Common myeloid progenitor, CD34-positive (primary cell): Measurements from ENCODE around the gene PPP1R26.

Experiments
- CTCF ChIA-PET: fragments of 350-600 bp; sonication (Branson Sonifier 250); formaldehyde crosslinking; loops from one replicate; lab custom pipeline; 2021; ENCODE audit warnings: antibody characterized with exemption; lab: Charles Lee
- POLR2A ChIA-PET: fragments of 350-600 bp; sonication (Branson Sonifier 250); formaldehyde crosslinking; loops from one replicate; lab custom pipeline; 2021; ENCODE audit warnings: antibody characterized with exemption; lab: Charles Lee
- DNase-seq, 3 donors: peaks; one replicate each; pipeline versions ENCODE4 v3.0.0 to v3.0.0-alpha.2; 2013
- H3K27ac ChIP-seq, 2 experiments: 1 replicate in 1 of 2; 2 replicates in 1 of 2; pipeline ENCODE4 v1.7.0; 2013; ENCODE audit warnings: inconsistent platforms in 2 of 2, low read length in 2 of 2, mild to moderate bottlenecking in 2 of 2, low read depth in 1 of 2, moderate library complexity in 1 of 2; ENCODE audit not compliant: severe bottlenecking in 2 of 2, insufficient read depth in 1 of 2, poor library complexity in 1 of 2
- H3K27me3 ChIP-seq, 5 experiments: replicated peaks in 2 of 5; 1 replicate in 3 of 5; 2 replicates in 2 of 5; pipeline versions ENCODE4 v1.6.1 to v1.7.0; 2013; ENCODE audit warnings: low read length in 4 of 5, mild to moderate bottlenecking in 2 of 5, moderate library complexity in 2 of 5, inconsistent platforms in 1 of 5; ENCODE audit not compliant: insufficient read depth in 5 of 5, control insufficient read depth in 4 of 5
- H3K36me3 ChIP-seq, 4 experiments: 1 replicate in 2 of 4; 2 replicates in 2 of 4; pipeline versions ENCODE4 v1.6.1 to v1.7.0; 2013; ENCODE audit warnings: low read length in 3 of 4, control low read depth in 1 of 4, mild to moderate bottlenecking in 1 of 4; ENCODE audit not compliant: control insufficient read depth in 4 of 4, insufficient read depth in 4 of 4
- H3K4me1 ChIP-seq, 4 experiments: 1 replicate in 3 of 4; 2 replicates in 1 of 4; pipeline versions ENCODE4 v1.6.1 to v1.7.1; 2013; ENCODE audit warnings: low read length in 3 of 4, mild to moderate bottlenecking in 3 of 4, control low read depth in 1 of 4, inconsistent platforms in 1 of 4, moderate library complexity in 1 of 4; ENCODE audit not compliant: control insufficient read depth in 4 of 4, insufficient read depth in 4 of 4; ENCODE audit errors: control extremely low read depth in 1 of 4
- H3K4me3 ChIP-seq, 7 experiments: 1 replicate in 4 of 7; 2 replicates in 3 of 7; pipeline versions ENCODE4 v1.5.1 to v1.7.0; 2013; ENCODE audit warnings: mild to moderate bottlenecking in 7 of 7, low read length in 6 of 7, moderate library complexity in 6 of 7, inconsistent platforms in 2 of 7, low read depth in 2 of 7, control low read depth in 1 of 7; ENCODE audit not compliant: insufficient read depth in 4 of 7, control insufficient read depth in 1 of 7; ENCODE audit errors: extremely low read depth in 1 of 7
- H3K9me3 ChIP-seq, 5 experiments: 1 replicate in 4 of 5; 2 replicates in 1 of 5; pipeline versions ENCODE4 v1.6.1 to v1.7.1; 2013; ENCODE audit warnings: low read length in 4 of 5, mild to moderate bottlenecking in 2 of 5, inconsistent platforms in 1 of 5, low read depth in 1 of 5, moderate library complexity in 1 of 5; ENCODE audit not compliant: control insufficient read depth in 4 of 5, insufficient read depth in 2 of 5; ENCODE audit errors: control extremely low read depth in 1 of 5
- WGBS: methylation state at CpG from one replicate; pipeline ENCODE4 v1.1.5; 2013; ENCODE audit not compliant: insufficient coverage; 5-methylcytosine and 5-hydroxymethylcytosine counted together

The PPP1R26 gene

DNA sequence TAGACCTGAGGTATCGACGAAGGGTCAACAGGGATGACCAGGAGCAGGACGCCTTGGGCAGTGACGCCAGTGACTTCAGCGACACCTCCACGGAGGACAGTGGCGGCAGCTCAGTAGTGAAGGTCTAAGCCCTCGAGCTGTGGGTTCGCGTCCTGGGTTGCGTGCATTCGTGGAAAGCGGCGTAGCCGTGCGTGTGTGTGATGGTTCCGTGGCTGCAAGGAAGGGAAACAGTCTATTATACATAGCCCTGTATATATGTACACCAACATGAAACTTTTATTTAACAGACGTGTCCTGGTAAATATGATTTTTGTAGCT is 8.4 kb downstream of the PPP1R26 start:
- POLR2A ChIA-PET, result no interaction called here
- H3K4me3 ChIP-seq, result no peak overlapping the region

GRCh38 chr9:135488527-135488926 is 8.9 kb downstream of the PPP1R26 start:
- H3K9me3 ChIP-seq, result no peaks in the 10 kb centered on the region
- H3K4me1 ChIP-seq, result no peaks in the 10 kb centered on the region
- H3K36me3 ChIP-seq, result peaks cover 4 to 51% (median 30%) of the 10 kb centered on the region in 4 experiments
- ChIA-PET POLR2A (no interaction called here), CTCF (interaction anchor here (1.3 kb wide), 1 partner anchor 14 kb away, joined by 4 read pairs; no protein-coding TSS in a partner anchor)
- H3K27ac ChIP-seq, result no peak overlapping the region
- WGBS, result 97% methylated on average over 17 of the region's 17 CpGs
- H3K4me3 ChIP-seq, result no peak overlapping the region
- H3K27me3 ChIP-seq, result no peaks in the 10 kb centered on the region
- DNase-seq, result no peak

More for the DNA sequence above, 8.4 kb downstream of the PPP1R26 start:
- Histone ChIP-seq H3K27ac (no peak overlapping the region), H3K36me3 (peaks cover 4 to 54% (median 32%) of the 10 kb centered on the region in 4 experiments), H3K9me3 (no peaks in the 10 kb centered on the region), H3K4me1 (no peaks in the 10 kb centered on the region), H3K27me3 (no peaks in the 10 kb centered on the region)
- no peak for DNase-seq
- CTCF ChIA-PET, result interaction anchor here (1.3 kb wide), 1 partner anchor 14 kb away, joined by 4 read pairs; no protein-coding TSS in a partner anchor
- WGBS, result 100% methylated on average over 7 of the region's 18 CpGs

DNA sequence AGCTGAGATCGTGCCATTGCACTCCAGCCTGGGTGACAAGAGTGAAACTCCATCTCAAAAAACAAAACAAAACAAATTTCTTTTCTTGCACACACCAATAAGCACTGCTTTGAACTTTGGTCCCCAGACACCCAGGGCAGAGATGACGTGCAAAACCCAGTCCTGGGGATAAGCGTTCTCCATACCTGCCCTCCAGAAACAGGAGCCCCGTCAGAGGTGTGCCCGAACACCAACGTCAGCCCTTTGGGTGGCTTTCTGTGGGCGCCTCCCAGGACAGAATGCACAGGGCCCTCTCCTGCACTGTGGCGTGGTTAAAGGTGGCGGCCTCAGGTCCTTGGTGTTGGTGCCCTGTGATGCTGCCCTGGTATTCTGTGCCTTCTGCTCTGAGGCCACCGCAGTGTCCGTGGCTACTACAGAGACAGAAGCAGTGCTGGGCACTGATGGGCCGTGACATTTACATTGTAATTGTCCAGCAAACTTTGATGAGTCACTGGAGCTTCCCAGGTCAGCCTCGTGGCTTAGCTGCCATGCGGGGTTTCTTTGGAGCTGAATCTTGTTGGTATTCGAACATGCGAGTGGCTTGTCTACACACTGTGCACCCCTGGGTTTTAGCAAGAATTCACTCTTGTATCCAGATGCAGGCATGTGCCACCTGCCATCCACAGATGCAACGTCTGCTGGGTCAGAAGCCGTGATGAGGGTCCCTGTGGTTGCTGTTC is 9.8 kb downstream of the PPP1R26 start:
- CTCF ChIA-PET, result no interaction called here
- H3K36me3 ChIP-seq, result peaks cover under 1 to 45% (median 23%) of the 10 kb centered on the region in 4 experiments
- H3K27ac ChIP-seq, result no peak overlapping the region
- 93% methylated on average over 16 of the region's 18 CpGs for WGBS
- no peaks in the 10 kb centered on the region for H3K27me3 ChIP-seq
- H3K9me3 ChIP-seq, result no peaks in the 10 kb centered on the region
- H3K4me1 ChIP-seq, result no peaks in the 10 kb centered on the region
- DNase-seq, result no peak
- POLR2A ChIA-PET, result no interaction called here
- H3K4me3 ChIP-seq, result no peak overlapping the region

GRCh38 chr9:135490166-135490870 is 10.7 kb downstream of the PPP1R26 start:
- H3K27me3 ChIP-seq, result no peaks in the 10 kb centered on the region
- H3K9me3 ChIP-seq, result no peaks in the 10 kb centered on the region
- H3K4me3 ChIP-seq, result no peak overlapping the region
- no peak overlapping the region for H3K27ac ChIP-seq
- CTCF ChIA-PET, result interaction anchor here (1.5 kb wide), 1 partner anchor 9 kb away, joined by 6 read pairs; the partner anchor contains the start of gene MRPS2
- peaks cover 0 to 35% (median 17%) of the 10 kb centered on the region in 4 experiments for H3K36me3 ChIP-seq
- no peaks in the 10 kb centered on the region for H3K4me1 ChIP-seq
- WGBS, result 98% methylated on average over 14 of the region's 16 CpGs
- POLR2A ChIA-PET, result no interaction called here
- DNase-seq, result no peak

GRCh38 chr9:135490980-135491464 is 11.4 kb downstream of the PPP1R26 start:
- H3K27ac ChIP-seq, result no peak overlapping the region
- 88% methylated on average over 18 of the region's 18 CpGs for WGBS
- peaks cover 0 to 28% (median 12%) of the 10 kb centered on the region in 4 experiments for H3K36me3 ChIP-seq
- no peaks in the 10 kb centered on the region for H3K27me3 ChIP-seq
- no peak for DNase-seq
- no peaks in the 10 kb centered on the region for H3K9me3 ChIP-seq
- CTCF ChIA-PET, result interaction anchor here (1.5 kb wide), 1 partner anchor 9 kb away, joined by 6 read pairs; the partner anchor contains the start of gene MRPS2
- POLR2A ChIA-PET, result no interaction called here
- no peaks in the 10 kb centered on the region for H3K4me1 ChIP-seq
- no peak overlapping the region for H3K4me3 ChIP-seq

DNA sequence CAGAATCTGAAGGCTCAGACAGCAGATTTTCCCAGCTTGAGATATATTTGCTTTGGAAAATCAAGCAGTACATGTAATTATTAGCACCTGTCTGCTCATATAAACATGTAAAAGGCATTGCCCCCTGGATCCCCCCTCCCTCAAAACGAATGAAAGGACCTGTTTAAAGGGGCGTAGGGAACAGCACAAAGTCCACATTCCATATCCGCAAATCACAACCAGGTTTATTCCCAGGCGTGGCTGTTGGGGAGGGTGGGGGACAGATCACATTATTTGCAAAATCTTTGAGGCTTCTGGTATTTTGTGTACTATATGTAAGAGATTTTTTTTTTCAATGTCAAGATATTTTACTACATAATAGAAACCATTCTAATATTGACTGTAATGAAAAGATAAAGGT is 12.2 kb downstream of the PPP1R26 start:
- H3K27ac ChIP-seq, result no peak overlapping the region
- POLR2A ChIA-PET, result no interaction called here
- H3K4me3 ChIP-seq, result no peak overlapping the region
- H3K27me3 ChIP-seq, result no peaks in the 10 kb centered on the region
- peaks cover 0 to 21% (median 7%) of the 10 kb centered on the region in 4 experiments for H3K36me3 ChIP-seq
- H3K4me1 ChIP-seq, result no peaks in the 10 kb centered on the region
- CTCF ChIA-PET, result interaction anchor here (0.6 to 1.5 kb wide), 2 partner anchors 8 to 14 kb away, joined by 3 to 6 read pairs; partner anchors contain the start of gene MRPS2
- DNase-seq, result no peak
- no CpG with 5 or more reads among the region's 4 CpGs for WGBS
- no peaks in the 10 kb centered on the region for H3K9me3 ChIP-seq
